Measurements from ENCODE around the gene PDPN. TPM values are rescaled to one million over a fixed set of nuclear protein-coding genes. Genes with fewer than 3 reads are reported as not detected.

PDPN gene
- total RNA-seq, 1 donor from 2014 or later, result 1.0 TPM

DNA sequence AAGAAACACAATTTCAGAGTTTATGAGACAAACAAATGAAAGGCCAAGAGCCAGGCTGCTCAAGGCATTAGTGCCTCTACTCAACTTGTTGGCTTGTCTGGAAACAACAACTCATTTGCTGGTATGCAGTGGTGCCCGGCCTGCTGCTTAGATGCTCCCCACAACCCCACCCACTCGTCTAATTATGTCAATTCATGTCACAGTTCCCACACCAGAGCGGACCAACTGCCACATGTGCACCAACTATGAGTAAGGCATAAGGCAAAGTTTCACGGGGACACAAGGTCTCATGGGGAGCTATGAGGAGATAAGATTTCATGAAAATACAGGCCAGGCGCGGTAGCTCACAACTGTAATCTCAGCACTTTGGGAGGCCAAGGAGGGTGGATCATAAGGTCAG lies 35.4 kb upstream of the PDPN start:
- Mint-ChIP-seq H3K9me3 (ENCODE audit: low read depth) (peaks cover 4% of the 10 kb centered on the region), H3K4me1 (ENCODE audit: low read depth) (peaks cover 2% of the 10 kb centered on the region), H3K36me3 (ENCODE audit: low read depth) (no peaks in the 10 kb centered on the region), H3K4me3 (ENCODE audit: unreplicated experiment) (no peak overlapping the region), H3K27ac (ENCODE audit: unreplicated experiment) (no peak overlapping the region), H3K27me3 (ENCODE audit: low read depth) (peaks cover 3% of the 10 kb centered on the region)
- no peak for DNase-seq (ENCODE audit: low spot score)
- no peak for TF ChIP-seq CTCF (IDR thresholded peaks at IDR 0.05)

- H3K36me3 Mint-ChIP-seq (ENCODE audit: low read depth), result no peaks in the 10 kb centered on the region
- DNase-seq (ENCODE audit: low spot score), result no peak
Observed at GRCh38 chr1:13549021-13549420, 34.6 kb upstream of the PDPN start.

DNA sequence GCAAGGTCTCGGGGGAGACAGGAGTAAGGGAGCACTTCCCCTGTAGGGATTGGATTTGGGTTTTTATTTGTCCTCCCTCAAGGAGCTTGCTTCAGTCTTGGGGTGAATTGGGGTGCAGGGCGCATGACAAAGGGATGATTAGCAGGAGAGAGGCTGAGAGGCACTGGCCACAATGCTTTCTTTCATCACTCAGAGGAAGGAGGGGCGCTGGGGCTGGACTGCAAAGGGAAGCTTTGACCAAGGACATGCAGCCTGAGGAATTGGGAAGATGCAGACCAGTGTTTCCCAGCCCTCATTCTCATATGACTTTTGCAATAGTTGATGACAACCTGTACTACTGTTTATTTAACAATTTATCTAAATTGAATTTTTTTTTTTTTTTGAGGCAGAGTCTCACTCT lies 34.1 kb upstream of the PDPN start:
- Mint-ChIP-seq H3K27ac (ENCODE audit: unreplicated experiment) (no peak overlapping the region), H3K27me3 (ENCODE audit: low read depth) (peaks cover 3% of the 10 kb centered on the region)

More at GRCh38 chr1:13549021-13549420, 34.6 kb upstream of the PDPN start:
- H3K27ac Mint-ChIP-seq (ENCODE audit: unreplicated experiment), result no peak overlapping the region
- TF ChIP-seq CTCF (IDR thresholded peaks at IDR 0.05), result no peak
- H3K9me3 Mint-ChIP-seq (ENCODE audit: low read depth), result peaks cover 4% of the 10 kb centered on the region
- H3K4me3 Mint-ChIP-seq (ENCODE audit: unreplicated experiment), result no peak overlapping the region
- peaks cover 3% of the 10 kb centered on the region for H3K27me3 Mint-ChIP-seq (ENCODE audit: low read depth)
- no peaks in the 10 kb centered on the region for H3K4me1 Mint-ChIP-seq (ENCODE audit: low read depth)

GRCh38 chr1:13550663-13551062 lies 33.0 kb upstream of the PDPN start:
- Mint-ChIP-seq H3K4me1 (ENCODE audit: low read depth) (no peaks in the 10 kb centered on the region), H3K9me3 (ENCODE audit: low read depth) (peaks cover 4% of the 10 kb centered on the region), H3K27me3 (ENCODE audit: low read depth) (peaks cover 3% of the 10 kb centered on the region), H3K4me3 (ENCODE audit: unreplicated experiment) (no peak overlapping the region), H3K27ac (ENCODE audit: unreplicated experiment) (no peak overlapping the region), H3K36me3 (ENCODE audit: low read depth) (no peaks in the 10 kb centered on the region)
- no peak for TF ChIP-seq CTCF (IDR thresholded peaks at IDR 0.05)
- no peak for DNase-seq (ENCODE audit: low spot score)

More for the DNA sequence above, 34.1 kb upstream of the PDPN start:
- TF ChIP-seq CTCF (IDR thresholded peaks at IDR 0.05), result no peak
- DNase-seq (ENCODE audit: low spot score), result no peak
- Mint-ChIP-seq H3K4me3 (ENCODE audit: unreplicated experiment) (no peak overlapping the region), H3K36me3 (ENCODE audit: low read depth) (no peaks in the 10 kb centered on the region), H3K9me3 (ENCODE audit: low read depth) (peaks cover 4% of the 10 kb centered on the region), H3K4me1 (ENCODE audit: low read depth) (no peaks in the 10 kb centered on the region)

DNA sequence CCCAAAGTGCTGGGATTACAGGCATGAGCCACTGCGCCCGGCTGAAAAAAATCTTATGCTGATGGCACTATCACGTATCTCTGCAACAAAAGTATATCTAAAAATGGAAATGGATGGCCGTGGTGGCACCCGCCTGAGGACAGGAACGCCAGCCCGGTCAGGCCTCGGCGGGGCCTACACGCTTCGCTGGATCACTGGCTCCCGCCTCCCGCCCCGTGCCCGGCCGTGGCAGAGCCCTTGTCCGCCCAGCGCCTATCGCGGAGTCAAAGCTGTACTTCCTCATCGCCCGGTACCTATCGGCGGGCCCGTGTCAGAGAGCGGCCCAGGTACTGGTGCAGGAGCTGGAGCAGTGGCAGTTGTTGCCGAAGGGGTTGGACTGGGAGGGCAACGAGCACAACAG lies 28.8 kb upstream of the PDPN start:
- no peak for TF ChIP-seq CTCF (IDR thresholded peaks at IDR 0.05)
- Mint-ChIP-seq H3K4me3 (ENCODE audit: unreplicated experiment) (no peak overlapping the region), H3K9me3 (ENCODE audit: low read depth) (no peaks in the 10 kb centered on the region), H3K4me1 (ENCODE audit: low read depth) (no peaks in the 10 kb centered on the region), H3K27ac (ENCODE audit: unreplicated experiment) (no peak overlapping the region), H3K27me3 (ENCODE audit: low read depth) (no peaks in the 10 kb centered on the region), H3K36me3 (ENCODE audit: low read depth) (no peaks in the 10 kb centered on the region)
- no peak for DNase-seq (ENCODE audit: low spot score)

Measured in chondrocyte (in vitro differentiated cells).